ENCODE results near the gene RPL38.

RPL38 gene

DNA sequence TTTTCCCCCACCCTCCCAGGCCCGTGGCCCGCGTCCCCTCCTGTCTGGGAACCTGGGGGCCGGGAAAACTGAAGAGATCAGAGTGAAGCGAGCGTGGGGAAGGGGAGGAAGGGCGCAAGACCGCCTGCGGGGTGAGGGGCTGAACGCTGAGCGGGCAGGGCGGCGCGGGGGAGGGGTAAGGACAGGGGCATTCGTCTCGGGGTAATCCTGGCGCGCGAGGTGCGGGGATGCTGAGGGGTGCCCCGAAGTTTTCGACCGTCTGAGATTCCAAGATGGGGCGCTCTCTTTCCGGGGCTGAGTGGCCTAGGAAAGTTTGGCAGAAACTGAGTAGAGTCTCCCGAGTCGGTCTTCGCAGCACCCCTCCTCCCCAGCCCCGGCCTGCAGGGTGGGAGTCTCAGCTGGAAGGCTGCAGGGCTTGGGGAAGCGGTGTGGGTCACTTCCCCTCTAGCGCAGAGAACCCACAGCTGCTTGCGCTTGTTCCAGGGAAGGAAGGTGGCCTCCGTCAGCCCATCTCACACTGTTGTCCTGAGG lies 10.4 kb downstream of the RPL38 start:
- peaks cover 20% of the 10 kb centered on the region for H3K4me1 ChIP-seq (ENCODE audit: control insufficient read depth, insufficient read depth, low read length)
- H3K4me3 ChIP-seq (ENCODE audit: low read length): no peak overlapping the region
- H3K9me3 ChIP-seq (ENCODE audit: control insufficient read depth, low read length): no peaks in the 10 kb centered on the region
- H3K9ac ChIP-seq (ENCODE audit: low read length): no peak overlapping the region
- H3K27me3 ChIP-seq (ENCODE audit: control insufficient read depth, insufficient read depth, low read length): peaks cover 9% of the 10 kb centered on the region
- no peaks in the 10 kb centered on the region for H3K36me3 ChIP-seq (ENCODE audit: control insufficient read depth, insufficient read depth, low read length)

DNA sequence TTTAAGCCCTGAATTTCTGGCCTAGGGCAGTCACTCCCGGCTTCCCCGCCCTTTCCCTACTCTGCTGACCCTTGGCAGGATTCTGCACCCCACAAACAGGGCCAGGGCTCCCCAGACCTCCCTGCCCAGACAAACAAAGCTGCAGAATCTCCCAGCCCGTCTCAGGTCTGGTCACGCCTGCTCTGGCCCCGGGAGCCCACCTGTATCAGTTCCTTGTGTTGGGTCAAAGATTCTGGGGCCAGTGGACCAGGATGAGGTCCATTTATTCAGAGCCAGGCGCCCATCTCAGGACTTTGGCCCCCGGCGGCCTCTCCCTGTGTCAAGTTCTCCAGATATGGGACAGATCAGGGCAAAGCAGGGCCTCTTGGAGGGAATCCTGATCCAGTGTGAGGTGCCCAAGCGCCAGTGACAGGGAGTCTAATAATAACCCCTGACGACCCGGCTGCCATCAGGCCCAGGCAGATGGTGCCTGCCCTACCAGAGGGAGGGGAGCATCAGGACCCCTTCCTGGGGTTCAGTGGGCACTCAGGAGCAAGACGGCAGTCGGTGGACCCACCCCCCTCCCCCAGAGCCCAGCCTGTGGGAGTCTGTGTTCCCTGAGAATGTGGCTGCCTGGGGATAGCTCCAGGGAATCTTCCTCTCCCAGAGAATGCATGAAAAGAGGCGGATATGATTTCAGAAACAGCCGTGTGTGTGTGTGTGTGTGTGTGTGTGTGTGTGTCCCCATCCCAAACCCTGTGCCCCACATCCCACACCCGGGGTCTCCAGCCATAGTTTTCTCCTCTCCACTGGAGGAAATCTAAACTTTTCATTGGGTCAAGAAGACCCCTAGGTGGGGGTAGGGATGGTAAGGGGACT lies 11.2 kb downstream of the RPL38 start:
- peaks cover 9% of the 10 kb centered on the region for H3K27me3 ChIP-seq (ENCODE audit: control insufficient read depth, insufficient read depth, low read length)
- peaks cover 20% of the 10 kb centered on the region for H3K4me1 ChIP-seq (ENCODE audit: control insufficient read depth, insufficient read depth, low read length)
- no peaks in the 10 kb centered on the region for H3K9me3 ChIP-seq (ENCODE audit: control insufficient read depth, low read length)
- no peak overlapping the region for H3K9ac ChIP-seq (ENCODE audit: low read length)
- no peaks in the 10 kb centered on the region for H3K36me3 ChIP-seq (ENCODE audit: control insufficient read depth, insufficient read depth, low read length)
- no peak overlapping the region for H3K4me3 ChIP-seq (ENCODE audit: low read length)

DNA sequence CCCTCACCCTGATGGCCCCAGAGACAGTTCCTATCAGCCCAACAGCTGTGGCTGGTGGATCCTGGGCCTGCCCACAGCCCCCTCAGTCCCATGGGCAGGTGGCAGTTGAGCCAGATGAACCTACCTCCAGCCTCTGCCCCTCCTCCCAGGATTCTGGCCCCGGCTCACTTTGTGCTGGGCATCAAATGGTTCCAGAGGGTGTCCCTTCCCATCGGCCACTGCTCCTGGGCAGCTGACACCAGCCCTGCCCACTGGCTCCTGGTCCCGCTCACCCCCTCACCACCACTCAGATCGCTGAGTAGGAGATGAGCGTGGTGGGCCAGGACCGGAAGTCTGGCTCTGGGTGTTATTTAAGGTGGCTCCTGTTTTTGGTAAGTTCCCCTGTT lies 11.9 kb downstream of the RPL38 start:
- no peak overlapping the region for H3K9ac ChIP-seq (ENCODE audit: low read length)
- no peaks in the 10 kb centered on the region for H3K36me3 ChIP-seq (ENCODE audit: control insufficient read depth, insufficient read depth, low read length)
- peaks cover 20% of the 10 kb centered on the region for H3K4me1 ChIP-seq (ENCODE audit: control insufficient read depth, insufficient read depth, low read length)
- peaks cover 9% of the 10 kb centered on the region for H3K27me3 ChIP-seq (ENCODE audit: control insufficient read depth, insufficient read depth, low read length)
- no peak overlapping the region for H3K4me3 ChIP-seq (ENCODE audit: low read length)
- no peaks in the 10 kb centered on the region for H3K9me3 ChIP-seq (ENCODE audit: control insufficient read depth, low read length)

DNA sequence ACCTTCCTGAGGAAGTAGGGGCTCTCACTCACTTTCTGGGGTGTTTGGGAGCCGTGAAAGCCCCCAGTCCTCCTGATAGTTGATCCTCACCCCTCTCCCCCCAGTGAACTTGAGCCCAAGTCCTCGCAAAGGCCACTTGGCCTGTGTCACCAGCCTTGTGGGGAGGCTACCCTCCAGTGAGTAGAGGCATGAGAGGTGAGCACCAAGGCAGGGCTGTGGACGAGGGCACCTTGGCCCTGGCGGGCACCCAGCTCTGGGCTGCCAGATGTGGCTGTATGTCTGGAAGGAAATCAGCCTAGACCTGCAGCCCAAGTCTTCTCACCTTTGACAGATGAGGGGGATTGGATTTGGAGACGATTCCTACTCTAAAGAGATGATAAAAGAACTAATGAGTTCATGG lies 13.0 kb downstream of the RPL38 start:
- Histone ChIP-seq H3K9ac (ENCODE audit: low read length) (no peak overlapping the region), H3K4me1 (ENCODE audit: control insufficient read depth, insufficient read depth, low read length) (peaks cover 13% of the 10 kb centered on the region), H3K9me3 (ENCODE audit: control insufficient read depth, low read length) (no peaks in the 10 kb centered on the region), H3K36me3 (ENCODE audit: control insufficient read depth, insufficient read depth, low read length) (no peaks in the 10 kb centered on the region), H3K27me3 (ENCODE audit: control insufficient read depth, insufficient read depth, low read length) (peaks cover 9% of the 10 kb centered on the region), H3K4me3 (ENCODE audit: low read length) (no peak overlapping the region)

DNA sequence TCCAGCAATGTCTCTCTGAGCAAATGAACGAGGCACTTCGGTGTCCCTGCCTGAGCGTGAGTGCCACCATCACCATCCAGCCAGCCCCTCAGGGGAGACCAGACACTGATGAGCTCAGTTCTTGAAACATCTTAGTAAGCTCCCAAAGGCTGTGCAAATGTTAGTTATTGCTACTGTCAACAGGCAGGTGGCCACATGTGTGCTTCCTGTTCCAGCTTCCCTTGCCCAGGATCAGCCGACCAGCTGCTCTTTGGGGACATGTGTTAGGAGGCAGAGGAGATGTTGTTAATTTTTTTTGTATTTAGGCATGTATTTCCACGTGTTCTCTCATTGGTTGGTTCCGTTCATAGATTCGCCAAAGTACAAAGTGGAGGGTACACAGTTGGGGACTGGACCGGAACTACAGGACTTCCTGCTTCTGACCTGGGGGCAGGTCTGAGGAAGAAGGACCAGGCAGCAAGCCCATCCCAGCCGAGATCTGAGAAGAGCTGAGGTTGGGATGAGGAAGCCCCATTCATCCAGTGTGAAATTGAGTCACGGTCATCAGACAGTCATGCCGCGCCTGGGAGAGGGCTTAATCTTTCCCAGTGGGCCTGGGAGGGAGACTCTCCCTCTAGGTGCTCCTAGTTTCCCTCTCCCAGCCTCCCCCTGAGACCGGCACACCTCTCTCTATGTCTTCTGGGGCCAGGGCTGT lies 13.7 kb downstream of the RPL38 start:
- H3K9ac ChIP-seq (ENCODE audit: low read length): no peak overlapping the region
- no peak overlapping the region for H3K4me3 ChIP-seq (ENCODE audit: low read length)
- no peaks in the 10 kb centered on the region for H3K9me3 ChIP-seq (ENCODE audit: control insufficient read depth, low read length)
- H3K27me3 ChIP-seq (ENCODE audit: control insufficient read depth, insufficient read depth, low read length): peaks cover 9% of the 10 kb centered on the region
- H3K4me1 ChIP-seq (ENCODE audit: control insufficient read depth, insufficient read depth, low read length): peaks cover 6% of the 10 kb centered on the region
- H3K36me3 ChIP-seq (ENCODE audit: control insufficient read depth, insufficient read depth, low read length): no peaks in the 10 kb centered on the region

DNA sequence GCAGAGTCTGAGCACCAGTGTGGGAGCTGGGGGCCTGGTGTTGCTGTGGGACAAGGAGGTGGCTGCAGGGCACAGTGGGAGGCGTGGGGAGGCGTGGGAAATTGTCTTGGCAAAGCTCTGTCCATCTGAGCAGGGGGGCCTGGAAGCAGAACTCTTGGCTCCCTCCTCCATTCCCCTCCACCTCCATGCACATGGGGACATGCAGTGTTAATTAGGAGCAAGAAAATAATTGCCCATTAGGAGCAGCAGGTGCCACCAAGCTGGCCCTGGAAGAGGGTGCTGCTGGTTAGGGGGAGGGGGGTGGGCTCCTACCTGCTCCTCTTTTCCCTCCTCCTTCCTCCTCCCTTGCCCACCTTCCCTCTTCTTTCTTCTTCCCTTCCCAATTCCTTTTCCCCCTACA lies 14.4 kb downstream of the RPL38 start:
- Histone ChIP-seq H3K4me3 (ENCODE audit: low read length) (no peak overlapping the region), H3K9ac (ENCODE audit: low read length) (no peak overlapping the region), H3K9me3 (ENCODE audit: control insufficient read depth, low read length) (no peaks in the 10 kb centered on the region), H3K4me1 (ENCODE audit: control insufficient read depth, insufficient read depth, low read length) (no peaks in the 10 kb centered on the region), H3K27me3 (ENCODE audit: control insufficient read depth, insufficient read depth, low read length) (peaks cover 9% of the 10 kb centered on the region), H3K36me3 (ENCODE audit: control insufficient read depth, insufficient read depth, low read length) (no peaks in the 10 kb centered on the region)

DNA sequence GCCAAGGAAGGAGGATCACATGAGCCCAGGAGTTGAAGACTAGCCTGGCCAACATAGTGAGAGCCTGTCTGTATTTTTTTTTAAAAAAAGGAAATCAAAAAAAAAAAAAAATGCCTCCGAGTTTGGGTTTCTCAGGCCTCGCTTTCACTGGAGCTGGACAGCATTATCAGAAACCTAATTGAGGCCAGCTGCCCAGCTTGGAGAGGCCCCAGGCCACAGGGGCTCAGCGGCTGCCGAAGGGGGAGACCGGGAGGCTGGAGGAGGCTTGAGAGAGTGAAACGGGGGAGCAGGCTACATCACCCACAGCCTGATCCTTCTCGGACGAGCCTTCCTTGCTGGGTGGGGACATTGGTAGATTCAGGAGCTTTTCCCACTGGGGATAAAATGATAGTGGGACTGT lies 15.0 kb downstream of the RPL38 start:
- Histone ChIP-seq H3K27me3 (ENCODE audit: control insufficient read depth, insufficient read depth, low read length) (peaks cover 9% of the 10 kb centered on the region), H3K4me1 (ENCODE audit: control insufficient read depth, insufficient read depth, low read length) (no peaks in the 10 kb centered on the region), H3K9me3 (ENCODE audit: control insufficient read depth, low read length) (no peaks in the 10 kb centered on the region), H3K4me3 (ENCODE audit: low read length) (no peak overlapping the region), H3K36me3 (ENCODE audit: control insufficient read depth, insufficient read depth, low read length) (no peaks in the 10 kb centered on the region), H3K9ac (ENCODE audit: low read length) (no peak overlapping the region)

DNA sequence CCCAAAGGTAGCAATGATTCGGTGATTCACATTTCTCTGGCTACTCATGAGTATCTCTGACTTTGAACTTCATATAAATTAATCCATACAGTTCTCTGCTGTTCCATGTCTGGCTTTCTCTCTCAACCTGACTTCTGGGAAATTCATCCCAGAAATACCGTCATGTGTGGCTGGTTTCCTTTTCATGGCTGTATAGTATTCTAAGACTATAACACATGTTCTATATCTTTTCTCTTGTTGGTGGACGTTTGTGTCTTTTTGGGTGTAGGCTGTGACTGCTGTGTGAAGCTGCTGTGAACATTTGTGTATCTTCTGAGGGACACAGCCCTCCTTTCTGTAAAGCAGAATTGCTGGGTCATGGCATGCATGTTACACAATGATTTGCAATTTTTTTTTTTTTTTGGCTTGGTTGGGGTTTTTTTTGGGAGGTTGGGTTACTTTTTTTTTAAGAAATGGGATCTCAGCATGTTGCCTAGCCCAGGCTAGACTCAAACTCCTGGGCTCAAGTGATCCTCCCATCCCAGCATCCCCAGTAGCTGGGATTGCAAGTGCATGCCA lies 16.2 kb downstream of the RPL38 start:
- Histone ChIP-seq H3K4me1 (ENCODE audit: control insufficient read depth, insufficient read depth, low read length) (no peaks in the 10 kb centered on the region), H3K36me3 (ENCODE audit: control insufficient read depth, insufficient read depth, low read length) (no peaks in the 10 kb centered on the region), H3K4me3 (ENCODE audit: low read length) (no peak overlapping the region), H3K9ac (ENCODE audit: low read length) (no peak overlapping the region), H3K27me3 (ENCODE audit: control insufficient read depth, insufficient read depth, low read length) (peaks cover 2% of the 10 kb centered on the region), H3K9me3 (ENCODE audit: control insufficient read depth, low read length) (no peaks in the 10 kb centered on the region)

DNA sequence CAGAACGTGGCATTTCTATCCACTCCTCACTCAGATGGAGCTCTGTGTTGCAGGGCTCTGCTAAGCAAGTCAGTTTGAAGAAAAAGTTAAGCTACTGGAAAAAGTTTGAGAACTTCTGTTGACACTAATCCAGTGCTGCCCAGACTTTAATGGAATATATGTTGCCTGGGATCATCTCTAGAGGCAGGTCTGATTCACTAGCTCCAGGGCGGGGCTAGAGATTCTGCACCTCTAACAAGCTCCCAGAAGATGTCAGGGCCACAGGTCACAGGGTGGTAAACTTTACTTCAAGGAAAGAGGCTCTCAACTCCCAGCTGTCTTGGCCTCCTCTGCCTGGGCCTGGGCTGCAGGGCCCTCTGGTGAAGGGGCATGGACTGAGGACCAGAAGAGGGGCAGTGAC lies 16.7 kb downstream of the RPL38 start:
- Histone ChIP-seq H3K4me3 (ENCODE audit: low read length) (no peak overlapping the region), H3K9ac (ENCODE audit: low read length) (no peak overlapping the region), H3K9me3 (ENCODE audit: control insufficient read depth, low read length) (no peaks in the 10 kb centered on the region), H3K4me1 (ENCODE audit: control insufficient read depth, insufficient read depth, low read length) (no peaks in the 10 kb centered on the region), H3K27me3 (ENCODE audit: control insufficient read depth, insufficient read depth, low read length) (no peaks in the 10 kb centered on the region), H3K36me3 (ENCODE audit: control insufficient read depth, insufficient read depth, low read length) (no peaks in the 10 kb centered on the region)

DNA sequence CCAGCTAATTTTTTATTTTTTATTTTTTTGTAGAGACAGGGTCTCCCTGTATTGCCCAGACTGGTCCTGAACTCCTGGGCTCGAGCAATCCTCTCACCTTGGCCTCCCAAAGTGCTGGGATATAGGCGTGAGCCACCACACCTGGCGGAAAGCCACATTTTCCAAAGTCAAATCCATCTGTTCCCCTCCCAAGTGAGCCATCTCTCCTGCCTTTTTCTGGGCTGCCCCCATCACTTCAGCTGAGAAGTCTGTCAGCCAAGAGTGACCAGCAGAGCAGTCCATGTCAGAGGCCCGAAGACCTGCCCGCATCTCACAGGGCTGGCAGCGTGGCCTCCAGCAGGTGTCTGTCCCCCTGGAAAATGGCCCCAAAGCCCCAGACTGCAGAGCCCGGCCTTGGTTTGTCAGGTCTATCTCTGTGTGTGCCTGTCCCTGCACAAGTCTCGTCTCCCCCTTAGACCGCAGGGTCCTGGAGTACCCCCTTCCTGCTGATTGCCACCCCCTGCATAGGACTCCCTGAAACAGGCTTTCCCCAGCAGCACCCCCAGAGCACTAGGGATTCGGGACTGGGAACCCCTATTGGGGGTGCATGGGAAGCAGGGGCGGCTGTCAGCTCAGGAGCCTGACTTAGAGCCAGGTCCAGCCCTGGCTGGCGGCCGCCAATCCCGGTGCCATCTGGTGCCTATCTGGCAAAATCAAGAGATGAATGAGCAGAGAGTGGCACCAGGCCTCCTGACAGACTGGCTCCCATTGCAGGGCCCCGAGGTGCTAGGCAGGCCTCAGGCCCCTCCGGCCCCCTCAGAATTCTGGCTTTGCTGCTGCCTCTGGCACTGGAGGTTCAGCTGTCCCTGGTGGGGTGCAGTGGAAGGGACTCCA lies 17.7 kb downstream of the RPL38 start:
- Histone ChIP-seq H3K27me3 (ENCODE audit: control insufficient read depth, insufficient read depth, low read length) (no peaks in the 10 kb centered on the region), H3K9ac (ENCODE audit: low read length) (no peak overlapping the region), H3K4me3 (ENCODE audit: low read length) (no peak overlapping the region), H3K9me3 (ENCODE audit: control insufficient read depth, low read length) (no peaks in the 10 kb centered on the region), H3K4me1 (ENCODE audit: control insufficient read depth, insufficient read depth, low read length) (no peaks in the 10 kb centered on the region), H3K36me3 (ENCODE audit: control insufficient read depth, insufficient read depth, low read length) (no peaks in the 10 kb centered on the region)

DNA sequence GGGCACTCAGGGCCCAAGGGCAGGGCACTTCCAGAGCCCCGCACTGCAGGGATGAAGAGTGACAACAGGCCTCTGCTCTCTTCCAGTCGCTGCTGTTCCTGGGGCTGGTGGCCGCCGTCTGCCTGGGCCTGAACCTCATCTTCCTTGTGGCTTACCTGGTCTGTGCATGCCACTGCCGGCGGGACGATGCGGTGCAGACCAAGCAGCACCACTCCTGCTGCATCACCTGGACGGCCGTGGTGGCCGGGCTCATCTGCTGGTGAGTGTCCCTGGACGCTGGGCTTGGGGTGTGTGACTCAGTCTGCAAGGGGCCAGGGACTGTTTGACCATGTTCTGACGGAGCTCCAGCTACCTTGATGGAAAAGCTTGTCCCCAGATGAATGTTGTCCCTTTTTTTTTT lies 18.9 kb downstream of the RPL38 start:
- Histone ChIP-seq H3K4me1 (ENCODE audit: control insufficient read depth, insufficient read depth, low read length) (no peaks in the 10 kb centered on the region), H3K9me3 (ENCODE audit: control insufficient read depth, low read length) (no peaks in the 10 kb centered on the region), H3K36me3 (ENCODE audit: control insufficient read depth, insufficient read depth, low read length) (no peaks in the 10 kb centered on the region), H3K4me3 (ENCODE audit: low read length) (no peak overlapping the region), H3K27me3 (ENCODE audit: control insufficient read depth, insufficient read depth, low read length) (no peaks in the 10 kb centered on the region), H3K9ac (ENCODE audit: low read length) (no peak overlapping the region)
